Testis (tissue), 3 donors: ENCODE results near the gene TMPO. TPM values are rescaled to one million over a fixed set of nuclear protein-coding genes. Genes with fewer than 3 reads are reported as not detected.
"Not testable (repeated sequence)": the region's sequence is repeated elsewhere in the genome, so short reads cannot be mapped to it uniquely, and the experiment has no call there.

Source experiments
- DNase-seq: peaks from one replicate; pipeline ENCODE4 v3.0.0-alpha.2; 2019
- H3K27ac ChIP-seq, 2 donors: fragments of 200-600 bp; sonication (generic); one replicate each; pipeline ENCODE4 v1.5.1; 2019
- H3K27me3 ChIP-seq: fragments of 200-600 bp; sonication (generic); one replicate; pipeline ENCODE4 v1.5.1; 2019
- H3K36me3 ChIP-seq: fragments of 200-600 bp; sonication (generic); one replicate; pipeline ENCODE4 v1.5.1; 2017; ENCODE audit warnings: low read depth; ENCODE audit errors: missing control alignments
- H3K4me1 ChIP-seq: fragments of 200-600 bp; sonication (generic); one replicate; pipeline ENCODE4 v1.5.1; 2019
- H3K4me3 ChIP-seq, 2 donors: fragments of 200-600 bp; sonication (generic); one replicate each; pipeline ENCODE4 v1.5.1; 2017 to 2019
- H3K9me3 ChIP-seq: fragments of 200-600 bp; sonication (generic); one replicate; pipeline ENCODE4 v1.5.1; 2017
- CTCF ChIP-seq, 3 experiments: fragments of 450-650 bp in 2 of 3; fragments of 200-600 bp in 1 of 3; sonication (generic) in 1 of 3; IDR thresholded peaks; one replicate each; pipeline ENCODE4 v1.5.1; 2016 to 2019; ENCODE audit warnings: antibody characterized with exemption in 3 of 3, mild to moderate bottlenecking in 2 of 3, moderate library complexity in 1 of 3
- POLR2A ChIP-seq: fragments of 450-650 bp; IDR thresholded peaks from one replicate; pipeline ENCODE4 v1.6.1; 2017; ENCODE audit warnings: antibody characterized with exemption, mild to moderate bottlenecking, moderate library complexity
- WGBS, 2 donors: methylation state at CpG; one replicate each; pipeline ENCODE4 v1.1.5; 2018; 5-methylcytosine and 5-hydroxymethylcytosine counted together
- intact Hi-C: fragments of 100-400 bp; cut with DNase I; formaldehyde crosslinking; loops from one replicate; pipeline ENCODE4 v1.15.1; 2023; ENCODE audit warnings: low total_unique reads
- polyA plus RNA-seq: library from polyadenylated mRNA; stranded (reverse); fragments of 350-450 nt; fragmentation: Illumina TruSeq; extraction: RNeasy Lipid Tissue Mini Kit (QIAGEN cat#74804); gene quantifications from one replicate; pipeline ENCODE4 v1.2.3, GENCODE V29; 2014; ENCODE audit warnings: low read depth, low replicate concordance; ENCODE audit not compliant: insufficient read depth
- total RNA-seq, 2 donors: library from RNA; depleted of rRNA; stranded (reverse); fragments of >200 nt; gene quantifications; one replicate each; pipeline ENCODE4 v1.2.3, GENCODE V29; 2016

TMPO gene
- total and polyA plus RNA-seq, 3 donors from 2014 or later = 61.3 to 77.1 (median 76.5) TPM

- Histone ChIP-seq H3K27me3 (no peaks in the 10 kb centered on the region), H3K36me3 (no peaks in the 10 kb centered on the region), H3K9me3 (no peaks in the 10 kb centered on the region), H3K4me3 (no peak overlapping the region), H3K4me1 (no peaks in the 10 kb centered on the region), H3K27ac (no peak overlapping the region)
- no peak for DNase-seq
- TF ChIP-seq POLR2A (no peak), CTCF (IDR thresholded peaks at IDR 0.05) (no peak)
- 0 to 41% methylated on average over 1 of the region's 1 CpG for WGBS, 2 donors
- intact Hi-C loops = no loop called here
These were observed 44.3 kb downstream of the TMPO start for GRCh38 chr12:98559666-98560065.

- Histone ChIP-seq H3K27me3 (no peaks in the 10 kb centered on the region), H3K36me3 (no peaks in the 10 kb centered on the region), H3K27ac (no peak overlapping the region), H3K4me3 (no peak overlapping the region), H3K9me3 (no peaks in the 10 kb centered on the region), H3K4me1 (no peaks in the 10 kb centered on the region)
- DNase-seq = no peak
- TF ChIP-seq POLR2A (no peak), CTCF (IDR thresholded peaks at IDR 0.05) (no peak)
- WGBS, 2 donors = 88 to 95% methylated on average over 3 of the region's 3 CpGs
- intact Hi-C loops = no loop called here
These were observed 46.5 kb downstream of the TMPO start for GRCh38 chr12:98561846-98562245.

DNA sequence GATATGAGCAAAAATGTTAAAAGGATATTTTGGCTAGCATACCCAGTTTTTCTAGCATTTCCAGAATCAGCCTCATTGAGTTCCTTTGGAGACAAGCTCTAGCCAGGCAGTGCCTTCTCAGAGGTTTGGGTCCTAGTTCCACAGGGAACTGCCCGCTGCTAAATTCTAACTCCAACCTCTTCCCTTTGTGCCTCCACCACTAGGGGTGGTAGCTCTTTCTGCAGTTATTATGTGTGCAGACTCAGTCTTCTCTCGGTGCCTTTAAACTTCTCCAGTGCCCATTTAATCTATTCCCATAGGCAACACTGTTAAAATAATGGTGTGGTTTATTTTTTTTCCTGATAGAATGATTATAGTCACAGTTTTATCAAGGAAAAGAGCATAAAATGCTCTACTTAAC, 56.6 kb downstream of the TMPO start:
- TF ChIP-seq CTCF (IDR thresholded peaks at IDR 0.05) (peak in 1 of 3 experiments; percentile 25), POLR2A (no peak)

DNA sequence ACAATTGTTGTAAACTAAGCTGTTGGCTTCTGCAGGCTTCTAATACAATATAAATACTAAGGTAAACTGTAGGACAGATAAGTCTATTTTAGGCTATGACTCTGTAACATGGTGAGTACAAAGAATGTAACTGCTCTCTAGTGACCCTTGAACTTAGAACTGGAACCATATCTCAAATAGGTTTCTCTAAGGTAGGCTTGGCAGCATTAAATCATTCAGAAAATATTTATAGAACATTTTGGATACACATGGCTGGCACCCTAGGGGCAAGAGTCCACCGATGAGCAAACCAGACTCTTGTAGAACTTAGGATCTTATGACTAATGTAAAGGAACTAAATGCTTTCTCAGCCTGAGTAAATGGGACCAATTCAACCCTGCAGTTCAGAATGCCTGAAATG, 58.7 kb downstream of the TMPO start:
- Histone ChIP-seq H3K27ac (no peak overlapping the region), H3K9me3 (no peaks in the 10 kb centered on the region), H3K4me1 (no peaks in the 10 kb centered on the region), H3K27me3 (no peaks in the 10 kb centered on the region), H3K36me3 (no peaks in the 10 kb centered on the region), H3K4me3 (no peak overlapping the region)
- 88 to 94% methylated on average over 1 of the region's 1 CpG for WGBS, 2 donors
- no peak for TF ChIP-seq POLR2A
- no peak for TF ChIP-seq CTCF (IDR thresholded peaks at IDR 0.05)
- DNase-seq = no peak
- intact Hi-C loops = no loop called here

More for the DNA sequence above, 56.6 kb downstream of the TMPO start:
- no peak for DNase-seq
- Histone ChIP-seq H3K4me1 (no peaks in the 10 kb centered on the region), H3K36me3 (no peaks in the 10 kb centered on the region), H3K9me3 (no peaks in the 10 kb centered on the region), H3K4me3 (no peak overlapping the region), H3K27ac (no peak overlapping the region), H3K27me3 (no peaks in the 10 kb centered on the region)
- intact Hi-C loops = no loop called here
- WGBS, 2 donors = 80 to 82% methylated on average over 2 of the region's 2 CpGs

DNA sequence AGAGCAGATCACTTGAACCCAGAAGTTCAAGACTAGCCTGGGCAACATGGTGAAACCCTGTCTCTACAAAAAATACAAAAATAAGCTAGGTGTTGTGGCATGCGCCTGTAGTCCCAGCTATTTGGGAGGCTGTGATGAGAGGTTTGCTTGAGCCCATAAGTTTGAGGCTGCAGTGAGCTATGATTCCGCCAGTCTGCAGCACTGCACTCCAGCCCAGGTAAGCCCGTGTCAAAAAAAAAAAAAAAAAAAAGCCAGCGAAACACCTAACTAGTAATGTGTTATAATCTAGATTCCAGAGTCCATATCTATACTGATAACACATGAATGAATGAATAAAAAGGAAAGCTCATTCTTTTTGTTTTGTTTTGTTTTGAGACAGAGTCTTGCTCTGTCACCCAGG, 59.6 kb downstream of the TMPO start:
- no peaks in the 10 kb centered on the region for H3K4me1 ChIP-seq
- H3K4me3 ChIP-seq = no peak overlapping the region
- TF ChIP-seq CTCF (IDR thresholded peaks at IDR 0.05) = no peak
- no peak for TF ChIP-seq POLR2A
- intact Hi-C loops = no loop called here
- 93 to 96% methylated on average over 4 of the region's 4 CpGs for WGBS, 2 donors
- H3K27ac ChIP-seq = no peak overlapping the region
- H3K27me3 ChIP-seq = no peaks in the 10 kb centered on the region
- no peaks in the 10 kb centered on the region for H3K36me3 ChIP-seq
- no peaks in the 10 kb centered on the region for H3K9me3 ChIP-seq
- no peak for DNase-seq

DNA sequence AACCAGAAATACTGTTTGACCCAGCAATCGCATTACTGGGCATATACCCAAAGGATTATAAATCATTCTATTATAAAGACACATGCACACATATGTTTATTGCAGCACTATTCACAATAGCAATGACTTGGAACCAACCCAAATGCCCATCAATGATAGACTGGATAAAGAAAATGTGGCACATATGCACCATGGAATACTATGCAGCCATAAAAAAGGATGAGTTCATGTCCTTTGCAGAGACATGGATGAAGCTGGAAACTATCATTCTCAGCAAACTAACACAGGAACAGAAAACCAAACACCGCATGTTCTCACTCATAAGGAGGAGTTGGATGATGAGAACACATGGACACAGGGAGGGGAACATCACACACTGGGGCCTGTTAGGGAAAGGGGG, 61.4 kb downstream of the TMPO start:
- intact Hi-C loops, DNase-seq, H3K27me3 ChIP-seq, H3K36me3 ChIP-seq, H3K9me3 ChIP-seq, H3K27ac ChIP-seq, H3K4me3 ChIP-seq, H3K4me1 ChIP-seq: not testable (repeated sequence)
- WGBS, 2 donors = 94 to 98% methylated on average over 2 of the region's 2 CpGs
